Caco-2 (cell line): ENCODE data around the gene PATL2. TPM values are rescaled to one million over a fixed set of nuclear protein-coding genes. Genes with fewer than 3 reads are reported as not detected.

Experiments used
- BruUV-seq: library from RNA; stranded (reverse); fragments of 400-500 nt; replicated peaks from 2 replicates; lab custom pipeline; 2021; lab: Mats Ljungman, UMichigan
- CTCF ChIA-PET: fragments of 300-600 bp; sonication (Branson Sonifier 250); formaldehyde crosslinking; loops from one replicate; lab custom pipeline; 2022; ENCODE audit warnings: antibody characterized with exemption; lab: Charles Lee
- POLR2A ChIA-PET: fragments of 300-600 bp; sonication (Branson Sonifier 250); formaldehyde crosslinking; loops from one replicate; lab custom pipeline; 2022; ENCODE audit warnings: antibody characterized with exemption; lab: Charles Lee
- DNase-seq, 2 experiments: peaks; one replicate each; pipeline versions ENCODE4 v3.0.0 to v3.0.0-alpha.2; 2020 to 2022
- H3K27me3 ChIP-seq: replicated peaks from 2 replicates; pipeline ENCODE4 v1.6.0; 2011; ENCODE audit warnings: low read length; ENCODE audit not compliant: control insufficient read depth, insufficient read depth
- H3K36me3 ChIP-seq: 2 replicates; pipeline ENCODE4 v1.5.1; 2011; ENCODE audit warnings: low read length; ENCODE audit not compliant: control insufficient read depth, insufficient read depth
- H3K4me1 ChIP-seq: fragments of 250-450 bp; sonication (Bioruptor Pico); 2 replicates; pipeline ENCODE4 v1.5.1; 2020; ENCODE audit warnings: mild to moderate bottlenecking
- H3K4me3 ChIP-seq: 2 replicates; pipeline ENCODE4 v1.5.1; 2011; ENCODE audit warnings: low read depth, mild to moderate bottlenecking, control low read depth, low read length
- H3K9me3 ChIP-seq: fragments of 250-450 bp; sonication (Bioruptor Pico); 2 replicates; pipeline ENCODE4 v1.5.1; 2020; ENCODE audit warnings: mild to moderate bottlenecking, moderate library complexity
- H3K27ac Mint-ChIP-seq: one replicate; pipeline ENCODE4 v1.8.0; 2022; ENCODE audit warnings: mixed read lengths; ENCODE audit not compliant: unreplicated experiment
- H3K27me3 Mint-ChIP-seq: one replicate; pipeline ENCODE4 v1.8.0; 2022; ENCODE audit warnings: mixed read lengths; ENCODE audit not compliant: insufficient read depth, unreplicated experiment
- H3K36me3 Mint-ChIP-seq: one replicate; pipeline ENCODE4 v1.8.0; 2022; ENCODE audit warnings: mild to moderate bottlenecking, mixed read lengths; ENCODE audit not compliant: insufficient read depth, unreplicated experiment
- H3K4me1 Mint-ChIP-seq: one replicate; pipeline ENCODE4 v1.8.0; 2022; ENCODE audit warnings: low read depth, mixed read lengths; ENCODE audit not compliant: unreplicated experiment
- H3K4me3 Mint-ChIP-seq: one replicate; pipeline ENCODE4 v1.8.0; 2022; ENCODE audit warnings: mild to moderate bottlenecking, moderate library complexity, mixed read lengths; ENCODE audit not compliant: unreplicated experiment
- H3K9me3 Mint-ChIP-seq: one replicate; pipeline ENCODE4 v1.8.0; 2022; ENCODE audit warnings: mixed read lengths; ENCODE audit not compliant: unreplicated experiment
- CTCF ChIP-seq, 2 experiments: fragments of 200-600 bp in 1 of 2; IDR thresholded peaks; 1 replicate in 1 of 2; 2 replicates in 1 of 2; pipeline versions ENCODE4 v1.5.1 to v1.8.0; 2011 to 2022; ENCODE audit warnings: antibody characterized with exemption in 1 of 2, control low read depth in 1 of 2, inconsistent platforms in 1 of 2, low read depth in 1 of 2, low read length in 1 of 2, mild to moderate bottlenecking in 1 of 2, moderate library complexity in 1 of 2; ENCODE audit not compliant: insufficient read depth in 1 of 2, severe bottlenecking in 1 of 2, unreplicated experiment in 1 of 2
- intact Hi-C: fragments of 100-400 bp; cut with micrococcal nuclease; formaldehyde crosslinking; loops from one replicate; pipeline ENCODE4 v1.10.0; 2022; ENCODE audit not compliant: unreplicated experiment
- total RNA-seq: library from RNA; stranded (reverse); gene quantifications from 2 replicates; pipeline ENCODE4 v1.2.3, GENCODE V29; 2022

PATL2 gene
- total RNA-seq, 1 experiment from 2014 or later: 0.32 TPM

GRCh38 chr15:44716983-44717602 is 6.0 kb upstream of the PATL2 start:
- no peaks in the 10 kb centered on the region for H3K4me1 Mint-ChIP-seq
- no peaks in the 10 kb centered on the region for H3K9me3 ChIP-seq
- no peak overlapping the region for H3K27ac Mint-ChIP-seq
- DNase-seq: no peak
- no peaks in the 10 kb centered on the region for H3K4me1 ChIP-seq
- no peaks in the 10 kb centered on the region for H3K27me3 ChIP-seq
- H3K27me3 Mint-ChIP-seq: no peaks in the 10 kb centered on the region
- no peaks in the 10 kb centered on the region for H3K9me3 Mint-ChIP-seq
- intact Hi-C loops: no loop called here
- H3K4me3 Mint-ChIP-seq: no peak overlapping the region
- POLR2A ChIA-PET: interaction anchor here (0.7 kb wide), 1 partner anchor 12 kb away, joined by 4 read pairs; no protein-coding TSS in a partner anchor
- no peak overlapping the region for H3K4me3 ChIP-seq
- TF ChIP-seq CTCF (IDR thresholded peaks at IDR 0.05; ENCODE audit: insufficient read depth in 1 of 2, low read depth in 1 of 2, low read length in 1 of 2, severe bottlenecking in 1 of 2, unreplicated experiment in 1 of 2): no peak
- CTCF ChIA-PET: no interaction called here
- peaks cover 32% of the 10 kb centered on the region for H3K36me3 Mint-ChIP-seq
- H3K36me3 ChIP-seq: no peaks in the 10 kb centered on the region
- no TSS peak for BruUV-seq

GRCh38 chr15:44715797-44716334 is 4.7 kb upstream of the PATL2 start:
- TF ChIP-seq CTCF (IDR thresholded peaks at IDR 0.05; ENCODE audit: insufficient read depth in 1 of 2, low read depth in 1 of 2, low read length in 1 of 2, severe bottlenecking in 1 of 2, unreplicated experiment in 1 of 2): no peak
- POLR2A ChIA-PET: interaction anchor here (0.5 to 4.8 kb wide), 2 partner anchors 13 to 24 kb away, joined by 5 to 32 read pairs; no protein-coding TSS in a partner anchor
- CTCF ChIA-PET: no interaction called here

GRCh38 chr15:44715142-44715796 is 4.1 kb upstream of the PATL2 start:
- DNase-seq: no peak
- no TSS peak for BruUV-seq
- Histone ChIP-seq H3K36me3 (no peaks in the 10 kb centered on the region), H3K27me3 (no peaks in the 10 kb centered on the region), H3K9me3 (no peaks in the 10 kb centered on the region), H3K4me3 (no peak overlapping the region), H3K4me1 (no peaks in the 10 kb centered on the region)
- Mint-ChIP-seq H3K4me3 (no peak overlapping the region), H3K4me1 (no peaks in the 10 kb centered on the region), H3K36me3 (peaks cover 41% of the 10 kb centered on the region), H3K9me3 (no peaks in the 10 kb centered on the region), H3K27me3 (no peaks in the 10 kb centered on the region), H3K27ac (no peak overlapping the region)
- TF ChIP-seq CTCF (IDR thresholded peaks at IDR 0.05; ENCODE audit: insufficient read depth in 1 of 2, low read depth in 1 of 2, low read length in 1 of 2, severe bottlenecking in 1 of 2, unreplicated experiment in 1 of 2): no peak
- ChIA-PET POLR2A (interaction anchor here (4.8 kb wide), 1 partner anchor 14 kb away, joined by 32 read pairs; no protein-coding TSS in a partner anchor), CTCF (no interaction called here)
- intact Hi-C loops: no loop called here

More at GRCh38 chr15:44715797-44716334, 4.7 kb upstream of the PATL2 start:
- no peaks in the 10 kb centered on the region for H3K27me3 ChIP-seq
- no peaks in the 10 kb centered on the region for H3K36me3 ChIP-seq
- DNase-seq: no peak
- H3K4me3 ChIP-seq: no peak overlapping the region
- intact Hi-C loops: no loop called here
- H3K4me1 ChIP-seq: no peaks in the 10 kb centered on the region
- Mint-ChIP-seq H3K27ac (no peak overlapping the region), H3K36me3 (peaks cover 41% of the 10 kb centered on the region), H3K9me3 (no peaks in the 10 kb centered on the region), H3K4me3 (no peak overlapping the region), H3K4me1 (no peaks in the 10 kb centered on the region), H3K27me3 (no peaks in the 10 kb centered on the region)
- H3K9me3 ChIP-seq: no peaks in the 10 kb centered on the region
- no TSS peak for BruUV-seq
